AG08395 (cell line): Measurements from ENCODE around the gene C2orf72.
"Not testable (repeated sequence)": the region's sequence is repeated elsewhere in the genome, so short reads cannot be mapped to it uniquely, and the experiment has no call there.

Experiments used
- DNase-seq: peaks from one replicate; pipeline ENCODE4 v3.0.0; 2012; ENCODE audit warnings: mixed read lengths, low spot score

The C2orf72 gene

DNA sequence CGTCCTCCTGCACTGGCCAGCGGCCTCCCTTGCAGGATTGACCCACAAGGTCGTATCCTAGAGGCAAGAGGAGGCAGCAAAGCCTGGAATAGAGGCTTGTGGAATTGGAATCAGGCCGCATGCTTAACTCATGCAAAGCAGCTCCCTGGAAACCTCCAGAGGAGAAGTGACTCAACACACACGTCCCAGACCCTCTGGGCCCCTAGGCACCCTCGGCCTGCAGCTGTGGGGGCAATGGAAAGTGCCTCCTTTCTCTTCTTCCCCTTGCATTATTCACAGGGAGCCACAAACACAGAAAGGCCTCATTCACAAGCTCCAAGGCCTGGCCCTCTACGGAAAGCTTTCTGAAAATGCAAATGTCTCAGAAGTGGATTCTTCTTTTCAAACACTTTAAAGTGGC lies 21.8 kb upstream of the C2orf72 start:
- no peak for DNase-seq

DNA sequence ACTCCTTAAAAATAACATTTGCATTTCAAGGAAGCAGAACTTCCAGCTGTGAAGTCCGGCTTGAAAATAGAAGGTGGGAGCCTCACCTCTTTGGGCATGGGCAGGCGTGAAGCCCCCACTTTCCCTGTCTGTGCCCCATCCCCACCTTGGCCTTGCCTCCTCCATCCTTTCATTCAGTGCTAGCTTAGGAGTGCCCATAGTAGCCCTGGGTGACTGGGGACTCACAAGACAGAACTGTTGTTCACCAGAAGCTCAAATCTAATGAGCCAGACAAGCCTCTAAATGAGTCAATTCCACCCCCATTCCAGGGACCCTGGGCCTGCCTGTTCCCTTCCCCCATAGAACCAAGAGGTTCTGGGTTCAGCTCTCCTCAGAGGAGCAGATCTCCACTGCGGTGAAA lies 21.4 kb upstream of the C2orf72 start:
- no peak for DNase-seq

DNA sequence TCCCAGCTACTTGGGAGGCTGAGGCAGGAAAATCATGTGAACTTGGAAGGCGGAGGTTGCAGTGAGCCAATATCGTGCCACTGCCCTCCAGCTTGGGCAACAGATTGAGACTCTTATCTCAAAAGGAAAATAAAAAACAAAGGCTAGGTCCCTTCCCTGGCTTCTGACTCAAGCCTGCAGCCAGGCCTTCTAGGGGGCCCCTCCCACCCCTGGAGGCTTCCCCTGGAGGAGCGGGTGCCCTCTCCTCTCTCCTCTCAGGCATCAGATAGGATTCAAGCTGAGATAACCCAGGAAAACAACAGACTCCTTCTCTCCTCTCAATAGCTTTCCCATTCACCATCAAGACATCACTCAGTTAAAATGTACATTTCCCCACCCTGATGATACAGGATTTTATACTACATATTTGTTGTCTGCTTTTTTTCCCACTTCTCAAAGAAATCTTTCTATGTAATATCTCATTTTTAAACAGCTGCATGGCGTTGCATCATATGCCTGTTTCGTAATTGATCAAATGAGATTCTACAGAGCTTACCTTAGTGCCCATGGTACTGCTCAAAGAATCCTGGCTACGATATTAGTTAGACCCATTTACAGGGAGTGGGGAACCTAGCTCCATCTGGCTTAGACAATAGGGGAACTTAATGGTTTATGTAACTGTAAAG lies 20.6 kb upstream of the C2orf72 start:
- no peak for DNase-seq

GRCh38 chr2:231017231-231017598 lies 20.1 kb upstream of the C2orf72 start:
- DNase-seq = no peak

DNA sequence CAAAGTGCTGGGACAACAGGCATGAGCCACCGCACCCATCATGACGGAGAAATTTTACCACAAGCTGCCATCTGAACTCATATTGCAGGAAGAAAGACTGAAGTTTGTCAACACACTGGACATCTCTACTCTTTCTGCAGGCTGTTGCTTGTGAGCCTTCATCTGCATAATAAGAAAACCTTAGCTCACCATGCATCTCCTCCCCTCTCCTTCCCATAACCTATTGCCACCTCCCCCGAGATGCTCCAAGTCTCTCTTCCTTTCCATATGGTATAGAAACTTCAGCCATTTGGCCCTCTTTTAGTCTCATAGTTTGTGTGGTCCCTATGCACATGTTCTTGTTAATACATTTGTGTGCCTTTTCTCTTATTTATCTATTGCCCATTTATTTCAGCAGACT lies 19.1 kb upstream of the C2orf72 start:
- no peak for DNase-seq

DNA sequence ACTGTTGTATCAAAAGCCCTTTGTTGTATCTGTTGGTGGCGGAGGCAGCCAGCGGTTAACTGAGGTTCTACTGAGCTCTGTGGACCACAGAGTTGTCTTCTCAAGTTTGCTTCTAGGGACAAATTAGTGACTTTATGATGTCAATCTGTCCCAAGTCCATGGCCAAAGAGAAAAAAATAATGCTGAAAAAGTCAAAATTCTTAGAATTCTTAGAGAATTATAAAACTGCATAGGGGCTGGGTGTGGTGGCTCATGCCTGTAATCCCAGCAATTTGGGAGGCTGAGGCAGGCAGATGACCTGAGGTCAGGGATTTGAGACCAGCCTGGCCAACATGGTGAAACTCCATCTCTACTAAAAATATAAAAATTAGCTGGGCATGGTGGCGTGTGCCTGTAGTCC lies 12.3 kb upstream of the C2orf72 start:
- not testable (repeated sequence) for DNase-seq

DNA sequence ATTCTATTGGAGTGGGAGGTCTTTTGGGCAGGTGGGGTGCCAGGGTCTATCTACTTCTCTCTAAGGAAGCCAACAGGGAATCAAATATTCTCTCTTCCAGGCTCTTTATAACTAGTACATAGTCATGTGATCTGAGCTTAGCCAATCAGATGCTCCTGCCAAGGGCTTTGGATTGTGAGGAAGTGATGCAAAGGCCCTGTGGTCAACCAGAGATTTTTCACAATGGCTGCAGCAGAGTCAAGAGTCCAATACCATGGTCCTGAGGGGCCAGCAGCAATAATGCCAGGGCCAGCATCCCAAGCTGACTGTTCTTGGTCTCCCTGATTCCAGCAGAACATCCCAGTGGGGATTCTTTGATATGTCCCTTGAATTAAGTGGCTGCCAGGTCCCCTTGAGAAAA lies 8.4 kb upstream of the C2orf72 start:
- no peak for DNase-seq

GRCh38 chr2:231029563-231029962 lies 7.8 kb upstream of the C2orf72 start:
- no peak for DNase-seq

GRCh38 chr2:231030725-231031124 lies 6.6 kb upstream of the C2orf72 start:
- no peak for DNase-seq

- DNase-seq = no peak
Observed at GRCh38 chr2:231032575-231033140, 4.7 kb upstream of the C2orf72 start.

DNA sequence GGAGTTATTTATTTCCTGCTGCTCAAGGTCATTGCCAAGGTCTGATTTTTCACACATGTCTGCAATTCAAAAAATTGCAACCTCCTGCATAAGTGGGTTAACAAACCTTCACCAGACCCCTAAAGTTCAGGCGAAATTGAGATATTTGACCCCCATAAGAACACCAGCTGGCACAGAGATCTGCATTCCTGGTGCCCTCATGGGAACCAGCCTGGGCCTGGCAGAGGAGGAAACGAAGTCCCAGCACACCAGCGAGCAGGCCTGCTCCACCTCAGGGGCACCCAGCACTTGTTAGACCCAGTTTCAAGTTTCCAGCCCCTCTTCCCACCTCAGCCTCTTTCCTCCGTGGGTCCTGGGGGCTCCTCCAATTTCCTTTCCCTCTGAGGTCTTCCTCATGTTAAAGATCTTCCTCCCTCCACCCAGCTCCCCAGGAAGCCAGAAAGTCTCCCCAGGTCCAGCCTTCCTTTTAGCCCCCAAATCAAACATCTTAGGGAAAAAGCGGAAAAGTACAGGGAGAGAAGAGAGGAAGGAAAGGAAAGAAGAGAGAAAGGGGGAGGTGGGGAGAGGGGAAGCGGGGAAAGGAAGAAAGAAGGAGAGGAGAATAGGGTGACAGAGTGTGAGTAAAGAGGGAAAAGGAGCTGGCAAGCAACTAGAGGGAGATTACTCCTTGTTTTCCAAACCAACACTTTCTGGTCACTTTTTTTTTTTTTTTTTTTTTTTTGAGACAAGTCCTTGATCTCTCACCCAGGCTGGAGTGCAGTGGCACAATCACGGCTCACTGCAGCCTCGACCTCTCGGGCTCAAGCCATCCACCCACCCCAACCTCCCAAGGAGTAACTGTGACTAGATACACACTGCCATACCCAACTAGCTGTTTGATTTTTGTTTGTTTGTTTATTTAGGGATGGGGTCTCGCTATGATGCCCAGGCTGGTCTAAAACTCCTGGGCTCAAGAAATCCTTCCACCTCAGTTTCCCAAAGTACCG lies 3.9 kb upstream of the C2orf72 start:
- DNase-seq = no peak

- DNase-seq = no peak
Observed at GRCh38 chr2:231034291-231034882, 2.9 kb upstream of the C2orf72 start.

DNA sequence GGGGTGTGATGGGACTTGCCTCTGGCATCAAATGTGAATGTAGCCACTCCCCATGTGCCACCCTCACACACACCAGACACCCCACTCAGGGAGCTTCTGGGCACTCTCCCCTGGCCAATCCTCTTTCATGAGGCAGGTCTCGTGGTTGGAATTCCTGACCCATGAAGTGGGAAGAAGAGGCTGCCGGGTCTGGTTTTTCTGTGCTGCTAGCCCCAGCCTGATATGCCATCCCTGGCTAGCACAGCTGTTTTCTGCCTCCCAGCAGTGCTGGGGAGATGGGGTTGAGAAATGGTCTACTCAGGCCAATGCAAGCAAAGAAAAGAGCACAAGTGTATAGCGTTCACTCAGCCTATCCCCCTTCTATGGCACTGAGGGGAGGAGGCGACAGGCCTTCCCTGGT lies 1.2 kb upstream of the C2orf72 start:
- no peak for DNase-seq

DNA sequence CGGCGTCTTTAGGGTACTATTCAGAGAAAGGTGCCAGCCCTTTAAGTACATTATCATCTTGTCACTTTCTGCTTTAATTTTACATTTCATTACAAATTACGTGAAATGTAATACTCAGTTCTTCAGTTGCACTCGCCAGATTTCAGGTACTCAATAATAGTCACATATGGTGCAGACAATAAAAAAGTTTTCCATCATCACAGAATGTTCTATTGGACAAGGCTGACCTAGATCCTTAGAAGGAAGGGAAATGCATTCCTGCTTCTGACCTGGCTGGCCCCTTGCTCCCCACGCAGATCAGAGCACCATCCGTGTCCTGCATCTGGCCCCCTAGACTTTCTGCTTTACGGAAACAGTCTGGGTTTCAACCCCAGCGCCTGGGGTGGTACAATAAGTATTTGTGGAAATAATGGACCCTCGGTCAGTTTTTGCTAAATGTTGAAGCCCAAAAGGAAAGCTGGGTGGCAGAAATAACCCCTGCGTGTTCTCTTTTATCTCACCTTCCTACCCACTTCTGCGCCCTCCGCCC lies 681 bp upstream of the C2orf72 start:
- DNase-seq = no peak

GRCh38 chr2:231037731-231038482 lies 584 bp downstream of the C2orf72 start:
- no peak for DNase-seq

DNA sequence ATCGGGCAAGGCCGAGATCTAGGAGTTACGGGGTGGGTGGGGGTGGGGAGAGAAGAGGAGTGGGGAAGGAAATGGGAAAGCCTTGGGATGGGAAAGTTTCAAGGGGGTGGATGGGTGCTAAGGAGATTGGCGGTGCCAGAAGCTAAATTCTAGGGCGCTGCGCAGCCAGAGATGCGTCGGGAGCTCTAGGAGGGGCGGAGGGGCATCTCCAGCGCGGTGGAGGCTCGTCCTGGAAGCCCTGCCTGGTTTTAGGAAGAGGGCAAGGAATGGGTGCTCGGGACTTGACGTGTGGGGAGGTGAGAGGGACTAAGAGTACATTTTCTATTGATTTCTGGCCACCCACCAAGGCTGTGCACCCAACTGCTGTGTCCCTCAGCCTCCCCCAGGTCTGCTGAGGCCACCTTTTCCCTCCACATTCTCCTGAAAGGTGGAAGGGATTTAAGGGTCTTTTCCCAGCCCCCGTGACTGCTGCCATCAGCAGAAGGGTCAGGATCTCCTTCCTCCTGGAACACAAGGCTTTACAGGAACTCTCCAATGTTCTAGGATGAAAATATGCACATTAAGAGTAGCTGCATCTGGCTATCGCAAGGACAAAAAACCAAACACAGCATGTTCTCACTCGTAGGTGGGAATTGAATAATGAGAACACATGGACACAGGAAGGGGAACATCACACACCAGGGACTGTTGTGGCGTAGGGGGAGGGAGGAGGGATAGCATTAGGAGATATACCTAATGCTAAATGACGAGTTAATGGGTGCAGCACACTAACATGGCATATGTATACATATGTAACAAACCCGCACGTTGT lies 1.4 kb downstream of the C2orf72 start:
- no peak for DNase-seq

- DNase-seq = no peak
Observed at GRCh38 chr2:231039294-231039664, 2.0 kb downstream of the C2orf72 start.

DNA sequence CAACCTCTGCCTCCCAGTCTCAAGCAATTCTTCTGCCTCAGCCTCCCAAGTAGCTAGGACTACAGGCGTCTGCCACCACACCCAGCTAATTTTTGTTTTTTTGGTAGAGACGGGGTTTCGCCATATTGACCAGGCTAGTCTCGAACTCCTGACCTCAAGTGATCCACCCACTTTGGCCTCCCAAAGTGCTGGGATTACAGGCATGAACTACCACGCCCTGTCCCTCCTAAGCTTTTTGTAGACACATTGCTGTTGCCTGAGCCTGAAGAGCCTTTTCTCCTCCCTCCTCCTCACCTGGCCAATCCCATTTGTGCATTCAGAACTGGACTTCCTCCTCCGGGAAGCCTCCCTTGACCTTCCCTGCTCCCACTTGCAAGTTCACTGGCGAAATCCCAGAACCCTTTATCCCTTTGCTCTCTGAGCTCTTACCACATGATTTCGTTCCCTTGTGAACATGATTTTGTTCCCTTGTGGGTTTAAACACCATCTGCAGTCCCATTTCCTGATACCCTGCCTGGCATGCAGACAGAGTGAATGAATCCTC lies 2.6 kb downstream of the C2orf72 start:
- DNase-seq = no peak

- DNase-seq = no peak
Observed at GRCh38 chr2:231041061-231041689, 3.9 kb downstream of the C2orf72 start.

GRCh38 chr2:231043796-231044195 lies 6.5 kb downstream of the C2orf72 start:
- no peak for DNase-seq
